ENCODE results near the gene PIF1. TPM values are rescaled to one million over a fixed set of nuclear protein-coding genes. Genes with fewer than 3 reads are reported as not detected.

The PIF1 gene
- total and polyA plus RNA-seq, 8 donors, result 0.46 to 58.8 (median 2.4) TPM

- peak; percentile 33 to 78 for DNase-seq
- no peak for TF ChIP-seq EP300 (IDR thresholded peaks at IDR 0.05)
- no peak for TF ChIP-seq POLR2AphosphoS5 (IDR thresholded peaks at IDR 0.05)
- TF ChIP-seq CTCF (IDR thresholded peaks at IDR 0.05), result no peak
- TF ChIP-seq POLR2A (IDR thresholded peaks at IDR 0.05), result no peak
- Histone ChIP-seq H3K9me3 (no peaks in the 10 kb centered on the region), H3K4me1 (peaks cover 9 to 40% (median 23%) of the 10 kb centered on the region in 4 donors), H3K27ac (peak within 1 kb of the TSS; percentile 73 to 92 (median 83)), H3K4me3 (peak within 1 kb of the TSS; percentile 72 to 80 (median 78)), H3K36me3 (no peaks in the 10 kb centered on the region), H3K27me3 (peaks cover 0 to 37% (median 24%) of the 10 kb centered on the region in 3 donors)
- 1 to 5% (median 2%) methylated on average over 8 to 53 of the region's 90 CpGs for WGBS, 5 donors
- intact Hi-C loops (cut with DNase I; ENCODE audit: low total_unique reads), result no loop called here
Measured at GRCh38 chr15:64775551-64776401, 49.7 kb downstream of the PIF1 start, which contains the start of gene RBPMS2. RBPMS2 (minus strand) TSS chr15:64775589; CDS start chr15:64775319, 270 bp downstream.

- 2 to 3% (median 2%) methylated on average over 16 to 115 of the region's 115 CpGs for WGBS, 5 donors
- intact Hi-C loops (cut with DNase I; ENCODE audit: low total_unique reads), result no loop called here
Measured at GRCh38 chr15:64774629-64775493, 50.6 kb downstream of the PIF1 start.

GRCh38 chr15:64774037-64774628, 51.3 kb downstream of the PIF1 start:
- H3K4me3 ChIP-seq, result peak overlapping the region; percentile 72 to 80 (median 78)

More at GRCh38 chr15:64774629-64775493, 50.6 kb downstream of the PIF1 start:
- no peak for TF ChIP-seq CTCF (IDR thresholded peaks at IDR 0.05)
- TF ChIP-seq POLR2A (IDR thresholded peaks at IDR 0.05), result no peak
- TF ChIP-seq EP300 (IDR thresholded peaks at IDR 0.05), result no peak
- TF ChIP-seq POLR2AphosphoS5 (IDR thresholded peaks at IDR 0.05), result no peak
- H3K9me3 ChIP-seq, result no peaks in the 10 kb centered on the region
- H3K4me3 ChIP-seq, result peak overlapping the region; percentile 72 to 80 (median 78)
- peaks cover 9 to 45% (median 23%) of the 10 kb centered on the region in 4 donors for H3K4me1 ChIP-seq
- peaks cover 0 to 37% (median 24%) of the 10 kb centered on the region in 3 donors for H3K27me3 ChIP-seq
- peak overlapping the region; percentile 73 to 92 (median 82) for H3K27ac ChIP-seq
- peak; percentile 26 to 69 for DNase-seq
- H3K36me3 ChIP-seq, result no peaks in the 10 kb centered on the region

More at GRCh38 chr15:64774037-64774628, 51.3 kb downstream of the PIF1 start:
- H3K27me3 ChIP-seq, result peaks cover 0 to 37% (median 24%) of the 10 kb centered on the region in 3 donors
- peaks cover 9 to 45% (median 23%) of the 10 kb centered on the region in 4 donors for H3K4me1 ChIP-seq
- no peak for TF ChIP-seq POLR2A (IDR thresholded peaks at IDR 0.05)
- TF ChIP-seq CTCF (IDR thresholded peaks at IDR 0.05), result no peak
- TF ChIP-seq EP300 (IDR thresholded peaks at IDR 0.05), result no peak
- no peak for TF ChIP-seq POLR2AphosphoS5 (IDR thresholded peaks at IDR 0.05)
- H3K9me3 ChIP-seq, result no peaks in the 10 kb centered on the region
- peak in 1 of 2 donors; percentile 30 for DNase-seq
- H3K36me3 ChIP-seq, result no peaks in the 10 kb centered on the region
- 65 to 76% (median 73%) methylated on average over 21 of the region's 21 CpGs for WGBS, 5 donors
- peak overlapping the region; percentile 73 to 92 (median 82) for H3K27ac ChIP-seq
- intact Hi-C loops (cut with DNase I; ENCODE audit: low total_unique reads), result no loop called here
